GM21576 (cell line): Measurements from ENCODE around the gene SCRT2.

ENCODE experiments used
- ATAC-seq: cut with Tn5 transposase; IDR thresholded peaks from one replicate; pipeline ENCODE4 v1.9.1; 2021; ENCODE audit warnings: mild to moderate bottlenecking, moderate library complexity; ENCODE audit not compliant: unreplicated experiment

SCRT2 gene

GRCh38 chr20:635028-635892 is 40.3 kb downstream of the SCRT2 start:
- no peak for ATAC-seq

DNA sequence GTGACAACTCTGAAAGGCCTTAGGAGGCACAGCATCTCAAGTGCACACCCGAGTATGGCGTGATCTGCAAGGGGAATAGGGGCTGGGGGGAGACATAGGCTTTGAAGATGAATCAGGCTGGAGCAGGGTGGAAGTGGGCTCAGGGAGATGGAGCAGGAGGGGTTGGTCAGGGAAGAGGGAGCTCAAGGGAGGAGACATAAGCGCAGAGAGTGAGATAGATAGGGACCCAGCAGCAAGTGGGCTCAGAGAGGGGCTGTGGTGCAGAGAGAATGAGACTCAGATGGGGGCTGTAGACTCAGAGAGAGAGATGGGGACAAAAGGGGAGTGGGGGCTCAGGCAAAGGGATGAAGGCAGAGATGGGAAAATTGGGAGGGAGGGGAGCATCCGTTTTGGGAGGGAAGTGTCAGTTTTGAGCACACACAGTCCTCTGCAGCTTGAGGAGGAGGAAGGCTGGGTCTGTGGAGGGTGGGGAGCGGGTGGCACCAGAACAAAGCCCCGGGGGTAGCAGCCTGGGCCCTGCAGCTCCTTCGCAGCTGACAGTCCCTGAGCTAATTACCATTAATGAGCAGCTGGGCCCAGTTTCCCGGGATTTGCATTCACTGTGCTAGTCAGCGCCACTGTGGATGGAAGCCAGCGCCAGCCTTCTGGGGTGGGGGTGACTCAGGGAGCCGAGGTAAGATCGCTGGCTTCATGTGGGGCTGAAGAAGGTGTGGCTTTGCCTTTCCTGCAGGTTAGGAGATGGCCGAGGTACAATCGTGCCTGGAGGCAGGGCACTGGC is 41.3 kb downstream of the SCRT2 start:
- no peak for ATAC-seq

GRCh38 chr20:631101-631500 is 44.5 kb downstream of the SCRT2 start:
- no peak for ATAC-seq

GRCh38 chr20:626579-626978 is 49.0 kb downstream of the SCRT2 start:
- no peak for ATAC-seq

DNA sequence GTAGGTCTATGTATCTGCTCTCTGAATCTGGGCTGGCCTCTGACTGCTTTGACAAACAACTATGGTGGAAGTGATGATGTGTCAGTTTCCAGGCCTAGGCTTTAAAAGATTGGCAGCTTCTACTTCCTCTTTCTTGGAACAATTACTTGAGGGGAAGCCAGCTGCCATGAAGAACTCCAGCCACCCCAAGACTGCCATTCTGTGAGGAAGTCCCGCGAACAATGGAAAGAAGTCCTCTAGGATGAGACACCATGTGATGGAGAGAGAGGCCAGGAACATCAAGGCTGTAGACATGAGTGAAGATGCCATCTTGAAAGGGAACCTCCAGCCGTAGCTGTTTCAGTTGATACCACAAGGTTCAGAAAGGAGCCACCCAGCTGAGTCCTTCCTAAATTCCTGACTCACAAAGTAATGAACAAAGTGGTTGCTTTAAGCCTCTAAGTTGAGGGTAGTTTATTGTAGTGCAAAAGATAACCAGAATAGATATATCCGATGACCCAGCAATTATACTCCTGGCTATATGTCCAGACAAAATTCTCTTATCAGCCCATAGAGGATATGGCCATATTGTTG is 50.2 kb downstream of the SCRT2 start:
- no peak for ATAC-seq

- ATAC-seq: no peak
Observed at GRCh38 chr20:623704-624103, 51.9 kb downstream of the SCRT2 start.

- ATAC-seq: no peak
Observed at GRCh38 chr20:623021-623420, 52.6 kb downstream of the SCRT2 start.

DNA sequence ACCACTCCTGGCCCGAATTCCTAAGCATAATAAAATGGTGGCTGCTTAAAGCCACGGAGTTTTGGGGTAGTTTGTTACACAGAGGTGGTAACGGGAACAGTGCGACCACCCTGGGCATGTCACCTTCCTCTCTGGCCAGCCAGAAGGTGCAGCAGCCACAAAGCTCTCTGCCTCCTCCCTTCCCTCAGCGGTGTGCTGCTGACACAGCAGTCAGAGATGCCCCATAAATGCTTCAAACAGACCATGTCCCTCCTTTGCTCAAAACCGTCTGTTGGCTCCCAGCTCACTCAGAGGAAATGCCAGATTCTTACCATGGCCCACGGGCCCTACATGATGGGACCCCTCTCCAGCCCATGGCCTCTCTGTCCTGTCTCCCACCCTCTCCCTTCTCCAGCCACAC is 53.4 kb downstream of the SCRT2 start:
- ATAC-seq: no peak

DNA sequence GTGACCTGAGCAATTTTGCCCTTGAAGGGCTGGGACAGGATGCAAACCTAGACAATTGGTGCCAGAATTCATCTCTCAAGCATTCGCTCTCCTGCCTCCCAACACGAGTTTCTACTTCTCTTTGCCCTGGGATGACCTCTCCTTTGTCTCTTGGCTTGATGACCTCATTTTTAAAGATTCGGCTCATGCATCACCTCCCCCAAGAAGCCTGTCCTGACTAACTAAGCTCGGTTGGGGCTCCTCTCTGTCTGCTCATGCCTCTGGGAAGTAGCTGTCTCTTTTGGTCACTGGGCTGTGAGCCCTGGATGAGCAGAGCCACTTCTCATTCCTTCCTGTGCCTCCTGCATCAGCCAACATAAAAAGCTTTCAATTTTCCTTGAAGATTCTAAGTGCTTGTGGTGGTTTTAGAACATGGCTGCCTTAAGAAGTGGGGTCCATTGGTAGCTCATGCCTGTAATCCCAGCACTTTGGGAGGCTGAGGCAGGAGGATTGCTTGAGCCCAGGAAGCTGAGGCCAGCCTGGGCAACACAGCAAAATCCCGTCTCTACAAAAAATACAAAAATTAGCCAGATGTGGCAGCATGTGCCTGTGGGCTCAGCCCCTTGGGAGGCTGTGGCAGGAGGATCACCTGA is 54.4 kb downstream of the SCRT2 start:
- no peak for ATAC-seq

GRCh38 chr20:620246-620645 is 55.4 kb downstream of the SCRT2 start:
- no peak for ATAC-seq

DNA sequence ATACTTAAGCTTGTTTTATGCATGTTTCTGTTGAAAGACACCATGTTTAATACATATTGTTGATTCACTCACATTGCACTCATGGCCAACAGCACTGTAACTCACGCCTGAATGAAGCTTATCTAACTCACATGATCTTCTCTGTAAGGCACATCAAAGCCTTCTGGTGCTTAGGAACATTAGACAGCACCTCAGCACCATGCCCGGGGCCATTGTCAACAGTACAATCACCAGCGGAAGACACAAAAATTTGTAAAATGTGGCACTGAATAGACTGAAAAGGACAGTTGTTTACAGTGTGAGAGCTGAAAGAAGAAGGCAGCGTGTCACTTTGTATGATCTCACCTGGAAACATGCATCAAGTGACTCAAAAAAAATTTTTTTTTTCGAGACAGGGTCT is 56.6 kb downstream of the SCRT2 start:
- ATAC-seq: no peak

DNA sequence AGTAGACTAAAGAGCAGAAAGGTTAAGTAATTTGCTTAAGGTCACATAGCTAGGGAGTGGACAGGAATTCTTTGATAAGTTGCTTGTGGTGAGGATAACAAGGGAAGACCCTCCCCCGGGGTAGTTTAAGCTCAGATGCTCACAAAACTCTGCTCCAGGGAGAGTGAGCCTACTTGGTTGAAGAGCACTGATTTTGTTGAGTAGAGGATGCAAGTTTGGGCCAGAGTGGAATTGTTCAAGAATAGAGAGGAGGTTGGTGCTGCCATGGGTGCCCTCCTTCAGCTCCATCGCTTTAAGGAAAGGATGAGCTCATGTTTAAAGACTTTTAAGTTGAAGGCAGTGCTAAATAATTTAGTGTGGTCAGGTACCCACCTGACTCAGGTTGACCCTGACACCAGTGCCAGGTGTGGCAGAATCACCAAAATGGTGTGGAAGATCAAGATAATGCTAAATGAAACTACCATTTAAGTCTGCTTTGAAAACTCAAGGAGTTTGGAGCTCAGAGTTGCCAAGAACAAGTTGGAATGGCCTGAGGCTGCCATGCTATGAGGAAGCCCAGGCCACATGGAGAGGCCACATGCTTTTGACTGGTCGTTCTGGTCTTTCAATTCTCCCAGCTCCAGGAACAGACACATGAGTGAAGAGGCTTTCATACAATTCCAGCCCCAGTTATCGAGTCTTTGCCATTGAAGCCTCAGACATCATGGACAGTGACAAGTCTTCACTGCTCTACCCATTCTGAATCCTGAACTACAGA is 57.5 kb downstream of the SCRT2 start:
- ATAC-seq: no peak

GRCh38 chr20:615514-615913 is 60.1 kb downstream of the SCRT2 start:
- no peak for ATAC-seq

GRCh38 chr20:611843-612185 is 63.8 kb downstream of the SCRT2 start:
- ATAC-seq: no peak
